ENCODE measurements around the gene CTDSPL. TPM values are rescaled to one million over a fixed set of nuclear protein-coding genes. Genes with fewer than 3 reads are reported as not detected.

CTDSPL gene, protein sequence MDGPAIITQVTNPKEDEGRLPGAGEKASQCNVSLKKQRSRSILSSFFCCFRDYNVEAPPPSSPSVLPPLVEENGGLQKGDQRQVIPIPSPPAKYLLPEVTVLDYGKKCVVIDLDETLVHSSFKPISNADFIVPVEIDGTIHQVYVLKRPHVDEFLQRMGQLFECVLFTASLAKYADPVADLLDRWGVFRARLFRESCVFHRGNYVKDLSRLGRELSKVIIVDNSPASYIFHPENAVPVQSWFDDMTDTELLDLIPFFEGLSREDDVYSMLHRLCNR
- total RNA-seq (2021) = 118 and 124 TPM in 2 replicates
- percentile 91 among the genes with signal in this experiment for Bru-seq, nascent RNA
- BruChase-seq, experiment 1, labeled RNA remaining after a 2-hour chase = percentile 90 among the genes with signal in this experiment
- BruChase-seq, experiment 2, labeled RNA remaining after a 6-hour chase = percentile 81 among the genes with signal in this experiment
- long read RNA-seq, full-length matches to known transcripts = 107 of 169 reads
- long read RNA-seq, partial matches to known transcripts = 6 of 169 reads
- long read RNA-seq, other reads (novel, unspliced or antisense) = 56 of 169 reads

- intact Hi-C loops (cut with micrococcal nuclease; ENCODE audit: unreplicated experiment) = loop anchor here (2.0 kb wide), 1 partner anchor 75 kb away; no protein-coding TSS in a partner anchor
- peaks cover 5% of the 10 kb centered on the region; the same call in 1 of the 2 replicates for H3K36me3 ChIP-seq (ENCODE audit: low read depth)
- H3K4me1 ChIP-seq (replicated peaks; ENCODE audit: insufficient read depth) = peaks cover 38% of the 10 kb centered on the region
- H3K79me2 ChIP-seq (ENCODE audit: low read depth) = peaks cover 64% of the 10 kb centered on the region
- no peaks in the 10 kb centered on the region for H3K9me3 ChIP-seq (ENCODE audit: insufficient read depth, low read depth)
- no TSS peak for BruUV-seq (replicated peaks)
- peak within 1 kb of the TSS; percentile 66 for H3K27ac ChIP-seq
- TF ChIP-seq, protein P1, sequence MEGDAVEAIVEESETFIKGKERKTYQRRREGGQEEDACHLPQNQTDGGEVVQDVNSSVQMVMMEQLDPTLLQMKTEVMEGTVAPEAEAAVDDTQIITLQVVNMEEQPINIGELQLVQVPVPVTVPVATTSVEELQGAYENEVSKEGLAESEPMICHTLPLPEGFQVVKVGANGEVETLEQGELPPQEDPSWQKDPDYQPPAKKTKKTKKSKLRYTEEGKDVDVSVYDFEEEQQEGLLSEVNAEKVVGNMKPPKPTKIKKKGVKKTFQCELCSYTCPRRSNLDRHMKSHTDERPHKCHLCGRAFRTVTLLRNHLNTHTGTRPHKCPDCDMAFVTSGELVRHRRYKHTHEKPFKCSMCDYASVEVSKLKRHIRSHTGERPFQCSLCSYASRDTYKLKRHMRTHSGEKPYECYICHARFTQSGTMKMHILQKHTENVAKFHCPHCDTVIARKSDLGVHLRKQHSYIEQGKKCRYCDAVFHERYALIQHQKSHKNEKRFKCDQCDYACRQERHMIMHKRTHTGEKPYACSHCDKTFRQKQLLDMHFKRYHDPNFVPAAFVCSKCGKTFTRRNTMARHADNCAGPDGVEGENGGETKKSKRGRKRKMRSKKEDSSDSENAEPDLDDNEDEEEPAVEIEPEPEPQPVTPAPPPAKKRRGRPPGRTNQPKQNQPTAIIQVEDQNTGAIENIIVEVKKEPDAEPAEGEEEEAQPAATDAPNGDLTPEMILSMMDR (conservative IDR thresholded peaks at IDR 0.05) = no peak
- TF ChIP-seq EZH2 (IDR thresholded peaks at IDR 0.05; ENCODE audit: low read depth) = no peak
- peak within 1 kb of the TSS; percentile 87 for H3K4me3 ChIP-seq
- H3K27me3 ChIP-seq (ENCODE audit: insufficient read depth, low read depth) = no peaks in the 10 kb centered on the region
- ChIA-PET POLR2A (ENCODE audit: unreplicated experiment) (interaction anchor here (0.6 kb wide), 2 partner anchors 84 to 171 kb away, joined by 3 to 6 read pairs; no protein-coding TSS in a partner anchor), CTCF (no interaction called here)
- peak within 1 kb of the TSS; percentile 79 for H2AFZ ChIP-seq
- H3K9me2 ChIP-seq (ENCODE audit: insufficient read depth) = no peaks in the 10 kb centered on the region
- DNase-seq = peak in 1 of 2 experiments; percentile 58
- peaks cover 29% of the 10 kb centered on the region; the same call in 1 of the 2 replicates for H3F3A ChIP-seq (ENCODE audit: insufficient read depth, low read depth)
- peak within 1 kb of the TSS; percentile 98 for H3K4me2 ChIP-seq
- no peaks in the 10 kb centered on the region for H4K20me1 ChIP-seq (ENCODE audit: insufficient read depth)
These were observed at the start of gene CTDSPL for GRCh38 chr3:37861620-37862041. Gene CTDSPL (plus strand): TSS chr3:37861880. CDS start chr3:37862200, 320 bp downstream.

DNA sequence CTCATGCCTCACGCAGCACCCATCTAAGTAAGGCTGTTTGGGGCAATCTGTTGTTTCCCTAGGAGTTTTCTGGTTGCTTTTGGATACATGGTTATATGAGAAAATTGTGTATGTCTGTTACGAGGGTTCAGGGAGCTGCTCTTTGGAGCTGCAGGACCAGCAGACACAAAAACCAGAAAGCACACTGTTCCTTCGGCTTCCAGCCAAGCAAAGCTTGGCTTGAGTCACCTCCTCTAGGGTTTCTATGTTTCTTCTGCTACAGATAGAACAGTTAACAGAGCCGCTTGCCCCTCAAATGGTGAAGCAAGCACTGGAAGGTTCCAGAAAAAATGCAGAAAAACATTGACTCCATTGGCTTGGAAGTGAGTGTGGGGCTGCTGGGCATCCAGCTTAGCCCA is 49.2 kb upstream of the CTDSPL start:
- H3K4me2 ChIP-seq = no peak overlapping the region
- ChIA-PET POLR2A (ENCODE audit: unreplicated experiment) (no interaction called here), CTCF (no interaction called here)
- no peak for DNase-seq
- H3K9me3 ChIP-seq (ENCODE audit: insufficient read depth, low read depth) = no peaks in the 10 kb centered on the region
- no peaks in the 10 kb centered on the region for H4K20me1 ChIP-seq (ENCODE audit: insufficient read depth)
- no peak overlapping the region for H3K27ac ChIP-seq
- no peak overlapping the region for H2AFZ ChIP-seq
- H3K4me3 ChIP-seq = no peak overlapping the region
- BruUV-seq (replicated peaks) = no TSS peak
- no peaks in the 10 kb centered on the region for H3K27me3 ChIP-seq (ENCODE audit: insufficient read depth, low read depth)
- no peaks in the 10 kb centered on the region for H3F3A ChIP-seq (ENCODE audit: insufficient read depth, low read depth)
- no peaks in the 10 kb centered on the region for H3K79me2 ChIP-seq (ENCODE audit: low read depth)
- TF ChIP-seq, protein P1 (conservative IDR thresholded peaks at IDR 0.05) = no peak
- TF ChIP-seq EZH2 (IDR thresholded peaks at IDR 0.05; ENCODE audit: low read depth) = no peak
- H3K9me2 ChIP-seq (ENCODE audit: insufficient read depth) = no peaks in the 10 kb centered on the region
- no peaks in the 10 kb centered on the region for H3K36me3 ChIP-seq (ENCODE audit: low read depth)
- no peaks in the 10 kb centered on the region for H3K4me1 ChIP-seq (replicated peaks; ENCODE audit: insufficient read depth)
- intact Hi-C loops (cut with micrococcal nuclease; ENCODE audit: unreplicated experiment) = no loop called here

GRCh38 chr3:37813403-37813802 is 48.3 kb upstream of the CTDSPL start:
- ChIA-PET POLR2A (ENCODE audit: unreplicated experiment) (no interaction called here), CTCF (no interaction called here)
- intact Hi-C loops (cut with micrococcal nuclease; ENCODE audit: unreplicated experiment) = no loop called here
- no peaks in the 10 kb centered on the region for H3K9me3 ChIP-seq (ENCODE audit: insufficient read depth, low read depth)
- H3K27ac ChIP-seq = no peak overlapping the region
- no peak for TF ChIP-seq EZH2 (IDR thresholded peaks at IDR 0.05; ENCODE audit: low read depth)
- TF ChIP-seq, protein P1 (conservative IDR thresholded peaks at IDR 0.05) = no peak
- BruUV-seq (replicated peaks) = no TSS peak
- no peaks in the 10 kb centered on the region for H3K27me3 ChIP-seq (ENCODE audit: insufficient read depth, low read depth)
- no peaks in the 10 kb centered on the region for H3K79me2 ChIP-seq (ENCODE audit: low read depth)
- H3K36me3 ChIP-seq (ENCODE audit: low read depth) = no peaks in the 10 kb centered on the region
- no peak for DNase-seq
- no peak overlapping the region for H3K4me3 ChIP-seq
- no peaks in the 10 kb centered on the region for H3F3A ChIP-seq (ENCODE audit: insufficient read depth, low read depth)
- H3K4me2 ChIP-seq = no peak overlapping the region
- no peaks in the 10 kb centered on the region for H3K4me1 ChIP-seq (replicated peaks; ENCODE audit: insufficient read depth)
- H4K20me1 ChIP-seq (ENCODE audit: insufficient read depth) = no peaks in the 10 kb centered on the region
- no peak overlapping the region for H2AFZ ChIP-seq
- H3K9me2 ChIP-seq (ENCODE audit: insufficient read depth) = no peaks in the 10 kb centered on the region

All from PC-9 (cell line).